ENCODE data around the gene DCAKD.

Gene DCAKD

DNA sequence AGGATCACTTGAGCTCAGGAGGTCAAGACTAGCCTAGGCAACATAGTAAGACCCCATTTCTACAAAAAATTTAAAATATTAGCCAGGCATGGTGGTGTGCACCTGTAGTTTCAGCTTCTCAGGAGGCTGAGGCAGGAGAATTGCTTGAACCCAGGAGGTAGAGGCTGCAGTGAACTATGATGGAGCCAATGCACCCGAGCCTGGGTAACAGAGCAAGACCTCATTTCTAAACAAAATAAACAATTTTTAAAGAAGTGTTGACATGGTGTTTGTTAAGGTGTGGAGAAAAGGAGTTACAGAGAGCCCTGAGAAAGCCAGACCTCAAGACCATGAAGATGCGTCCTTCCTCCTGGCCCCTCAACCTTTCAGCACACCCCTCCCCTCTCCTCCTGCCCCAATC lies 45.7 kb downstream of the DCAKD start:
- H3K4me1 ChIP-seq (ENCODE audit: control insufficient read depth in 1 of 2, insufficient read depth in 2 of 2, low read length in 2 of 2), result no peaks in the 10 kb centered on the region
- peaks cover 0 to 6% of the 10 kb centered on the region in 2 donors for H3K27me3 ChIP-seq (ENCODE audit: control insufficient read depth in 1 of 2, insufficient read depth in 2 of 2, low read length in 2 of 2)
- H3K36me3 ChIP-seq (ENCODE audit: control insufficient read depth in 1 of 2, insufficient read depth in 2 of 2, low read length in 2 of 2), result no peaks in the 10 kb centered on the region
- H3K9me3 ChIP-seq (ENCODE audit: control insufficient read depth in 1 of 2, low read length in 2 of 2), result no peaks in the 10 kb centered on the region
- H3K4me3 ChIP-seq (ENCODE audit: low read depth in 1 of 2, low read length in 2 of 2), result no peak overlapping the region
- H3K9ac ChIP-seq (ENCODE audit: low read depth in 1 of 2, low read length in 2 of 2), result no peak overlapping the region
- H3K27ac ChIP-seq (ENCODE audit: low read depth, low read length), result no peak overlapping the region

DNA sequence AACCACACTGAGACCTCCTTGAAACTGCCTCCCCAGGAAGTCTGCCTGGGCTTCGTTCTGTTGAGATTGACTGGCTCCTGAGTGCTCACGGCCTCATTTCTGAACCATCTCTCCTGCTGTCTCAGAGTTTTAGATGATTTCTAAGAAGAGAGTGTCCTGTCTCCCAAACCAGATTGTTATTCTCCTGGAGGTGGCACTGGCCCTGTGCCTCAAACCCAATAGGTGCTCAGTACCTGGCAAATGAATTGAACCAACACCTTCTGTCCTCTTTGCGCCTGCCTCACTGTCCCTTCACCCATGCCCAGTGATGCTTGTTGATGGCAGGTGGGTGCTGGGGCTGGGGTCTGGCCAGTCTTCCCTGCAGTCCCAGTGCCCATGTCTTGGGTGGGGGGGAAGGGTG lies 47.0 kb downstream of the DCAKD start:
- Histone ChIP-seq H3K4me3 (ENCODE audit: low read depth in 1 of 2, low read length in 2 of 2) (no peak overlapping the region), H3K4me1 (ENCODE audit: control insufficient read depth in 1 of 2, insufficient read depth in 2 of 2, low read length in 2 of 2) (no peaks in the 10 kb centered on the region), H3K27ac (ENCODE audit: low read depth, low read length) (no peak overlapping the region), H3K27me3 (ENCODE audit: control insufficient read depth in 1 of 2, insufficient read depth in 2 of 2, low read length in 2 of 2) (peaks cover 0 to 6% of the 10 kb centered on the region in 2 donors), H3K9ac (ENCODE audit: low read depth in 1 of 2, low read length in 2 of 2) (no peak overlapping the region), H3K36me3 (ENCODE audit: control insufficient read depth in 1 of 2, insufficient read depth in 2 of 2, low read length in 2 of 2) (no peaks in the 10 kb centered on the region), H3K9me3 (ENCODE audit: control insufficient read depth in 1 of 2, low read length in 2 of 2) (peaks cover 0 to 3% of the 10 kb centered on the region in 2 donors)

DNA sequence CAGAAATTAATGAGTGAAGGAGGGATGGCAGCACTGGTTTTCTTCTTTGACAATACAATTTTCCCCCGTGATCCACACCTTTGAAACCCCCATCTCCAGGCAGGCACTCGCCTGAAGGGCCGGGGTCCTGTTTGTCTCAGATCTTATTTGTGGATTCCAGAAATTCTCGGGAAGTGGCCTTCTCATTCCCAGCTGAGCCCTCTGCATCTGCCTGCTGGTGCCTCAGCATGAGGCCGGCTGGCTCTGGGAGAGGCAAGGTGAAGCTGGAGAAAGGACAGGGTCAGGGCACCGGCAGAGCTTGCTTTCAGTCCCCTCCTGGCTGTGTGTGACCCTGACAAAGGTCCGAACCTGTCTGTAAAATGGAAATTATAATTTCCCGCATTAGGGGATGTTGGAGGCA lies 47.6 kb downstream of the DCAKD start:
- Histone ChIP-seq H3K9ac (ENCODE audit: low read depth in 1 of 2, low read length in 2 of 2) (no peak overlapping the region), H3K4me1 (ENCODE audit: control insufficient read depth in 1 of 2, insufficient read depth in 2 of 2, low read length in 2 of 2) (no peaks in the 10 kb centered on the region), H3K27ac (ENCODE audit: low read depth, low read length) (no peak overlapping the region), H3K36me3 (ENCODE audit: control insufficient read depth in 1 of 2, insufficient read depth in 2 of 2, low read length in 2 of 2) (no peaks in the 10 kb centered on the region), H3K27me3 (ENCODE audit: control insufficient read depth in 1 of 2, insufficient read depth in 2 of 2, low read length in 2 of 2) (peaks cover 0 to 6% of the 10 kb centered on the region in 2 donors), H3K4me3 (ENCODE audit: low read depth in 1 of 2, low read length in 2 of 2) (no peak overlapping the region), H3K9me3 (ENCODE audit: control insufficient read depth in 1 of 2, low read length in 2 of 2) (peaks cover 0 to 7% of the 10 kb centered on the region in 2 donors)

DNA sequence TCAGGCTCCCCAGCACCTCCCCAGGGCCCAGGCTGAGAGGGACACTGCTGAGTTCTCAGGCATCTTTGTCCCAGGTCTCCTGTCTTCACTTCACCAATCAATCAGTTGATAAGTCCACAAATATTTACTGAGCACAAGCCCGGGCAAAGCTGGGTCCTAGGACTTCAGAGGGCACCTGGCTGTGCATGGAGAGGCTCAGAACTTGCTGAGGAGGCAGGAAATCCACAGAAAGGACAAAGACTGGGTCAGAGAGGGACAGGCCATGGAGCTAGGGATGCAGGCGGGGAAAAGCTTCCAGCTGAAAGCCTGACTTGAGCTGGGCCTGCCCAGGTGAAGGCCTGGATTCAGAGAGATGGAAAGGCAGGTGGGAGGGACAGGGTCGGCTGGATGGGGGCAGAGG lies 50.1 kb downstream of the DCAKD start:
- peaks cover 6 to 11% of the 10 kb centered on the region in 2 donors for H3K27me3 ChIP-seq (ENCODE audit: control insufficient read depth in 1 of 2, insufficient read depth in 2 of 2, low read length in 2 of 2)
- peaks cover 0 to 7% of the 10 kb centered on the region in 2 donors for H3K9me3 ChIP-seq (ENCODE audit: control insufficient read depth in 1 of 2, low read length in 2 of 2)
- H3K4me3 ChIP-seq (ENCODE audit: low read depth in 1 of 2, low read length in 2 of 2), result no peak overlapping the region
- no peak overlapping the region for H3K27ac ChIP-seq (ENCODE audit: low read depth, low read length)
- H3K4me1 ChIP-seq (ENCODE audit: control insufficient read depth in 1 of 2, insufficient read depth in 2 of 2, low read length in 2 of 2), result no peaks in the 10 kb centered on the region
- H3K9ac ChIP-seq (ENCODE audit: low read depth in 1 of 2, low read length in 2 of 2), result no peak overlapping the region
- no peaks in the 10 kb centered on the region for H3K36me3 ChIP-seq (ENCODE audit: control insufficient read depth in 1 of 2, insufficient read depth in 2 of 2, low read length in 2 of 2)

DNA sequence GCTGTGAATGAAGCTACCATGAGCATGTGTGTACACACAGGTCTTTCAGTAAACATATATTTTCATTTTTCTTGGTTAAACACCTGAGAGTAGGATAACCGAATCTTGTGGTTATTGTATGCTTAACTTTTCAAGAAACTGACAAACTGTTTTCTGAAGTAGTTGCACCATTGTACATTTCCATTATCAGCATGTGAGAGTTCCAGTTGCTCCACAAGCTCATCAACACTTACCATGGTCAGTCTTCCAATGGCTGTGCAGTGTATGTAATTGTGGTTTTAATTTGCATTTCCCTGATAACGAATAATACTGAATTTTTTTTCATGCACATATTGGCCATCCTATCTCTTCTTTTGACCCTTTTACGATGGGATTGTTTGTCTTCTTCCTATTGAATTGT lies 52.0 kb downstream of the DCAKD start:
- Histone ChIP-seq H3K9ac (ENCODE audit: low read depth in 1 of 2, low read length in 2 of 2) (no peak overlapping the region), H3K9me3 (ENCODE audit: control insufficient read depth in 1 of 2, low read length in 2 of 2) (peaks cover 0 to 7% of the 10 kb centered on the region in 2 donors), H3K27ac (ENCODE audit: low read depth, low read length) (no peak overlapping the region), H3K36me3 (ENCODE audit: control insufficient read depth in 1 of 2, insufficient read depth in 2 of 2, low read length in 2 of 2) (no peaks in the 10 kb centered on the region), H3K4me3 (ENCODE audit: low read depth in 1 of 2, low read length in 2 of 2) (no peak overlapping the region), H3K4me1 (ENCODE audit: control insufficient read depth in 1 of 2, insufficient read depth in 2 of 2, low read length in 2 of 2) (no peaks in the 10 kb centered on the region), H3K27me3 (ENCODE audit: control insufficient read depth in 1 of 2, insufficient read depth in 2 of 2, low read length in 2 of 2) (peaks cover 10% of the 10 kb centered on the region in 2 donors)

DNA sequence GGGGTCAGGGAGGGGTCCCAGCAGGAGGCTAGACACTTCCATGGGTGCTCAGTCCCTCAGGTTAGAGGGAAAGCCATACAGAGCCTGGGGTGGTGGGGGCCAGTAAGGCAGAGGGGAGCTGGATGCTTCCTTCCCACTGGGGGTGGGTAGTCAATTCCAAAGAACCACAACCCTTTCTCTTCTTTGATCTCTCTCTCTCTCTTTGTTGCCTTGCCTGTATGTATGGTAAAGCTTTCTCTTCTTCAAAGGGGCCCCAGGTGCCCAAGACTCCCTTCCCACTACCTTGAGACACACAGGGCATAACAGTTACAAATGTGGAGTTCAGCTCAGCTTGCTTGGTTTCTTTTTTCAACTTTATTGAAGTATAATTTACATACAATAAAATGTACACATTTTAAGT lies 52.8 kb downstream of the DCAKD start:
- no peak overlapping the region for H3K4me3 ChIP-seq (ENCODE audit: low read depth in 1 of 2, low read length in 2 of 2)
- peaks cover 0 to 7% of the 10 kb centered on the region in 2 donors for H3K9me3 ChIP-seq (ENCODE audit: control insufficient read depth in 1 of 2, low read length in 2 of 2)
- no peak overlapping the region for H3K9ac ChIP-seq (ENCODE audit: low read depth in 1 of 2, low read length in 2 of 2)
- peaks cover 10 to 13% of the 10 kb centered on the region in 2 donors for H3K27me3 ChIP-seq (ENCODE audit: control insufficient read depth in 1 of 2, insufficient read depth in 2 of 2, low read length in 2 of 2)
- no peak overlapping the region for H3K27ac ChIP-seq (ENCODE audit: low read depth, low read length)
- no peaks in the 10 kb centered on the region for H3K4me1 ChIP-seq (ENCODE audit: control insufficient read depth in 1 of 2, insufficient read depth in 2 of 2, low read length in 2 of 2)
- no peaks in the 10 kb centered on the region for H3K36me3 ChIP-seq (ENCODE audit: control insufficient read depth in 1 of 2, insufficient read depth in 2 of 2, low read length in 2 of 2)

DNA sequence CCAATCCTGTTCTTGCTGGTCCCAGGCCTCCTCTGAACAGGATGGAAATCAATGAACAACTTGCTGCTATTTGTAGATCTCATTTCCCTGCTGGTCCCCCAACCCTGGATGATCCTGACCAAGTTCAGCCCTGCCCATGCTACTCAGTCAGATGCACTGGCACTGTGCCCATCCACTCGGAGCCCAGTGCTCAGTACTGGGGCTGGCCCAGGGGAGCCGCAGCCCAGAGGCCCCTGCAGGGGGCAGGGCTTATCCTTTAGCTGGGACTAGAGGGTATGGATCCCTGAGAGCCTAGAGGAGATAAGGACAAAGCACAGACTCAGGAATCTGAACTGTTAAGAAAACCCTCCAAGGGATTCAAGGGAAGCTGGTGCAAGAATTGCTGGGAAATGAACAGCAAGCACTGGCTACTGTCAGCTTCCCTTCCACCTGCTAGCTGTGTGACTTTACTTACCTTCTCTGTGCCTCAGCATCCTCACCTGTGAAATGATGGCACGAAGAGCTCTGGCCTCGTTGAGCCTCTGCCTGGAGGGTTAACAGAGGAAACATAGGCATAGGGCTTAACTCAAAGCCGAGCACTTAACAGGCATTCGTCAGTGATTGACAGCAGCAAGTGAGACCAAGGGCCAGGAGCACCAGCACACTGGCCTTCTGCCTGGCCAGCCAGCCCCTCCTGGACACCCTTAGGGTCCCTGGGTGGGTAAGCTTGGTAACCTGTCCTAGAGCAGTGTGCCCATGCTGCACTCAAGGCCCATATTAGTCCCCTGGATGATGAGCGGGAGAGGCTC lies 53.5 kb downstream of the DCAKD start:
- H3K4me1 ChIP-seq (ENCODE audit: control insufficient read depth in 1 of 2, insufficient read depth in 2 of 2, low read length in 2 of 2), result no peaks in the 10 kb centered on the region
- no peak overlapping the region for H3K9ac ChIP-seq (ENCODE audit: low read depth in 1 of 2, low read length in 2 of 2)
- peaks cover 10 to 13% of the 10 kb centered on the region in 2 donors for H3K27me3 ChIP-seq (ENCODE audit: control insufficient read depth in 1 of 2, insufficient read depth in 2 of 2, low read length in 2 of 2)
- H3K36me3 ChIP-seq (ENCODE audit: control insufficient read depth in 1 of 2, insufficient read depth in 2 of 2, low read length in 2 of 2), result no peaks in the 10 kb centered on the region
- H3K4me3 ChIP-seq (ENCODE audit: low read depth in 1 of 2, low read length in 2 of 2), result no peak overlapping the region
- H3K27ac ChIP-seq (ENCODE audit: low read depth, low read length), result no peak overlapping the region
- H3K9me3 ChIP-seq (ENCODE audit: control insufficient read depth in 1 of 2, low read length in 2 of 2), result peaks cover 0 to 7% of the 10 kb centered on the region in 2 donors

DNA sequence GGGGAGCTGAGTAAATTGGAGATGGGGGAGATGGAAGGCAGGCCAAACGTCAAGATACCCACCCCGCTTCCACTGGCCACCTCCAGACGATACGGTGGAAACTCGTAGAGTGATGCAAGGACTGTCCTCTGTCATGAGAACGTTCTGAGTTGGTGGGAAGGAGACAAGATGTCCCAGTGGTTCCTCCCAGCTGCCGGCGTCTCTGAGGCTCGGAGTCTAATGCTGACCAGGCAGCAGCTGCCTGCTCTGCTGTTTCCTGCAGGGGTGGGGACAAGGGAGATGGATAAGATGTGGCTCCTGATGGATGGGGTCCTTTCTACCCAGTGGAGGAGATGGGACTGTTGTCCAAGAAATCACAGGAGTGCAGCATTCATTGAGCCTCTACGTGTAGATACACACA lies 55.1 kb downstream of the DCAKD start:
- Histone ChIP-seq H3K9ac (ENCODE audit: low read depth in 1 of 2, low read length in 2 of 2) (no peak overlapping the region), H3K27me3 (ENCODE audit: control insufficient read depth in 1 of 2, insufficient read depth in 2 of 2, low read length in 2 of 2) (peaks cover 10 to 16% of the 10 kb centered on the region in 2 donors), H3K9me3 (ENCODE audit: control insufficient read depth in 1 of 2, low read length in 2 of 2) (peaks cover 0 to 7% of the 10 kb centered on the region in 2 donors), H3K36me3 (ENCODE audit: control insufficient read depth in 1 of 2, insufficient read depth in 2 of 2, low read length in 2 of 2) (no peaks in the 10 kb centered on the region), H3K4me1 (ENCODE audit: control insufficient read depth in 1 of 2, insufficient read depth in 2 of 2, low read length in 2 of 2) (no peaks in the 10 kb centered on the region), H3K27ac (ENCODE audit: low read depth, low read length) (no peak overlapping the region), H3K4me3 (ENCODE audit: low read depth in 1 of 2, low read length in 2 of 2) (no peak overlapping the region)

DNA sequence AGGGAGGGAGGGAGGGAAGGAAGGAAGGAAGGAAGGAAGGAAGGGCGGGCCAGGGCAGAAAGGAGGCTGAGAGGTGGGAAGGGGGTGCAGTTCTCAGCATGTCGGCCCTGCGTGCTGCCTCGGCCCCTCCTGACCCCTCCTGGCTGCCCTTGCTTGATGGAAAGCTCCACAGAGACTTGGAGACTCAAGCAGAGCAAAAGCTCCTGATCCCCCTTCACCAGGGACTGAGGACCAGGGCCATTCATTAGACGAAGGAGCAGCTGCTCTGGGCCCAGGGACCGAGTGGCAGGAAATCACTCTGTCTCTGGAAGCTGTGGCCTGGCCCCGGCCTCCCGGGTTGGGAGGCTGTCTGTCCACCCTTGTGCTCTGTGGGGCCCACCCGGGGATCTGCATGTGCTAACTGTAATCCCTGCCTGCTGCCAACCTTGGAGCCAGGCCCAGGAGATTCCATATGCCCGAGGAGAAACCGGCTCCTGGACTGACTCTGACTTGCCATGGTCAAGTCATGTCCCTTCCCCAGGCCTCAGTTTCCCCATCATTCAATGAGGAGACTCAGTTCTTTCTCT lies 55.9 kb downstream of the DCAKD start:
- H3K27ac ChIP-seq (ENCODE audit: low read depth, low read length), result no peak overlapping the region
- H3K27me3 ChIP-seq (ENCODE audit: control insufficient read depth in 1 of 2, insufficient read depth in 2 of 2, low read length in 2 of 2), result peaks cover 10 to 14% of the 10 kb centered on the region in 2 donors
- no peak overlapping the region for H3K9ac ChIP-seq (ENCODE audit: low read depth in 1 of 2, low read length in 2 of 2)
- peaks cover 0 to 7% of the 10 kb centered on the region in 2 donors for H3K9me3 ChIP-seq (ENCODE audit: control insufficient read depth in 1 of 2, low read length in 2 of 2)
- H3K4me1 ChIP-seq (ENCODE audit: control insufficient read depth in 1 of 2, insufficient read depth in 2 of 2, low read length in 2 of 2), result no peaks in the 10 kb centered on the region
- no peaks in the 10 kb centered on the region for H3K36me3 ChIP-seq (ENCODE audit: control insufficient read depth in 1 of 2, insufficient read depth in 2 of 2, low read length in 2 of 2)
- H3K4me3 ChIP-seq (ENCODE audit: low read depth in 1 of 2, low read length in 2 of 2), result no peak overlapping the region

DNA sequence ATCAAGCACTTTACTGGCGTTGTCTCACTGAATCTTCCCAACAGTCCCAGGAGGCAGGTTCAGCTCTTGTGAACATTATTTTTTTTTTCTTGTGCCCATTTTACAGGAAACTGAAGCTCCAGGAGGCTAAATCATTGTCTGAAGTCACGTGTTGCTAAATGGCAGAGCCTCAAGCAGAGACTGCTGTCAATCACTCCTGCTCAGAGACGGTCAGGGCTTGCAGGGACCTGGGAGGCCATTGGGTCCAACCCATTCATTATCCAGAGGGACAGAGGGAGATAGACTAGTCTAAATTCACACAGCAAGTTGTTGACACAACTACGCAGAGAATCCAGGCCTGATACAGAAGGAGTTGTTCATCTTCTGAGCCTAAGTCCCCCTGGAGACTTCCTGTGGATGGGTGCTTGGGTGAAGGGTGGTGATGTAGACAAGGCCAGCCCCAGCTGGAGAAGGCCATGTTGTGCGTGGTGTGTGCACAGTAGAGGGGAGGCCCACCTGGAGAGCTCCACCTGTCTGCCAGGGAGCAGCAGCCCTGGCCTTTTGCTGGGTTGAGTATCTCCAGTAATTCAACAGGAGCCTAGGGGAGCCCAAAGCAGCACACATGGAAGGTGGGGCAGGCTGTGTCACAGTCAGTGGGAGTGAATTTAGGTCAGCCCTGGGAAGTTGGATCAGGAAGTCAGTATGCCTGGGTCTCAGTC lies 59.0 kb downstream of the DCAKD start:
- Histone ChIP-seq H3K4me3 (ENCODE audit: low read depth in 1 of 2, low read length in 2 of 2) (no peak overlapping the region), H3K27ac (ENCODE audit: low read depth, low read length) (no peak overlapping the region), H3K4me1 (ENCODE audit: control insufficient read depth in 1 of 2, insufficient read depth in 2 of 2, low read length in 2 of 2) (no peaks in the 10 kb centered on the region), H3K9ac (ENCODE audit: low read depth in 1 of 2, low read length in 2 of 2) (no peak overlapping the region), H3K36me3 (ENCODE audit: control insufficient read depth in 1 of 2, insufficient read depth in 2 of 2, low read length in 2 of 2) (no peaks in the 10 kb centered on the region), H3K27me3 (ENCODE audit: control insufficient read depth in 1 of 2, insufficient read depth in 2 of 2, low read length in 2 of 2) (peaks cover 32 to 33% of the 10 kb centered on the region in 2 donors), H3K9me3 (ENCODE audit: control insufficient read depth in 1 of 2, low read length in 2 of 2) (no peaks in the 10 kb centered on the region)

All from duodenal mucosa (tissue), 2 donors.